H1 (cell line): ENCODE data around the gene PCDH8. TPM values are rescaled to one million over a fixed set of nuclear protein-coding genes. Genes with fewer than 3 reads are reported as not detected.

Experiments used
- CTCF ChIA-PET: fragments of 300-600 bp; sonication (Branson Sonifier 250); formaldehyde crosslinking; loops from one replicate; lab custom pipeline; 2021; ENCODE audit not compliant: partially characterized antibody; lab: Charles Lee
- POLR2A ChIA-PET: fragments of 300-600 bp; sonication (Branson Sonifier 250); formaldehyde crosslinking; loops from one replicate; lab custom pipeline; 2021; ENCODE audit warnings: inconsistent platforms; ENCODE audit not compliant: partially characterized antibody; lab: Charles Lee
- DNase-seq, 2 experiments: peaks; one replicate each; pipeline versions ENCODE4 v3.0.0 to v3.0.0-alpha.2; 2010 to 2022; ENCODE audit warnings: low spot score in 2 of 2, low read depth in 1 of 2, mixed read lengths in 1 of 2
- FAIRE-seq: peaks from 2 replicates; lab custom pipeline; 2011; peaks lifted over from hg19 to GRCh38; lab: Jason Lieb, UNC
- H2AFZ ChIP-seq: 2 replicates; pipeline ENCODE4 v1.8.1; 2012; ENCODE audit warnings: low read length, inconsistent platforms
- H2AK5ac ChIP-seq: 2 replicates; pipeline ENCODE4 v1.6.1; 2013; ENCODE audit warnings: low read depth, low read length
- H2BK120ac ChIP-seq: replicated peaks from 2 replicates; pipeline ENCODE3; 2013; ENCODE audit warnings: low read depth, low read length, inconsistent platforms
- H2BK12ac ChIP-seq: 2 replicates; pipeline ENCODE4 v1.6.1; 2013; ENCODE audit warnings: low read depth, low read length
- H2BK15ac ChIP-seq: 2 replicates; pipeline ENCODE4 v1.6.1; 2013; ENCODE audit warnings: low read length
- H2BK20ac ChIP-seq: 2 replicates; pipeline ENCODE4 v1.6.1; 2013; ENCODE audit warnings: low read length
- H2BK5ac ChIP-seq: 2 replicates; pipeline ENCODE4 v1.6.1; 2013; ENCODE audit warnings: low read depth, low read length
- H3K14ac ChIP-seq: 2 replicates; pipeline ENCODE4 v1.6.1; 2013; ENCODE audit warnings: inconsistent platforms; ENCODE audit not compliant: insufficient read length
- H3K18ac ChIP-seq: 2 replicates; pipeline ENCODE4 v1.6.1; 2013; ENCODE audit warnings: low read length; ENCODE audit errors: extremely low read depth
- H3K23ac ChIP-seq: 2 replicates; pipeline ENCODE4 v1.6.1; 2013; ENCODE audit warnings: inconsistent platforms; ENCODE audit not compliant: insufficient read length
- H3K23me2 ChIP-seq: 2 replicates; pipeline ENCODE4 v1.6.1; 2013; ENCODE audit warnings: low read depth, low read length
- H3K27ac ChIP-seq: 2 replicates; pipeline ENCODE4 v1.6.1; 2011; ENCODE audit warnings: low read depth, low read length, inconsistent platforms
- H3K27me3 ChIP-seq, 4 experiments: replicated peaks in 1 of 4; 1 replicate in 1 of 4; 2 replicates in 3 of 4; pipeline versions ENCODE4 v1.6.1 to v1.8.1; 2011 to 2013; ENCODE audit warnings: low read length in 3 of 4, mild to moderate bottlenecking in 3 of 4, inconsistent platforms in 2 of 4, mixed read lengths in 2 of 4, moderate library complexity in 1 of 4; ENCODE audit not compliant: control insufficient read depth in 3 of 4, insufficient read depth in 3 of 4; ENCODE audit errors: extremely low read depth in 1 of 4
- H3K36me3 ChIP-seq, 4 experiments: 2 replicates each; pipeline versions ENCODE4 v1.6.1 to v1.8.1; 2011 to 2013; ENCODE audit warnings: mild to moderate bottlenecking in 4 of 4, low read length in 3 of 4, moderate library complexity in 2 of 4, control low read depth in 1 of 4, inconsistent platforms in 1 of 4; ENCODE audit not compliant: insufficient read depth in 4 of 4, control insufficient read depth in 2 of 4
- H3K4ac ChIP-seq: replicated peaks from 2 replicates; pipeline ENCODE3; 2013; ENCODE audit warnings: low read length, low read depth, mixed read lengths, inconsistent platforms; ENCODE audit not compliant: insufficient read length
- H3K4me1 ChIP-seq, 4 experiments: replicated peaks in 1 of 4; 1 replicate in 1 of 4; 2 replicates in 3 of 4; pipeline versions ENCODE4 v1.6.1 to v1.8.1; 2011 to 2013; ENCODE audit warnings: low read length in 3 of 4, inconsistent platforms in 2 of 4, mixed read lengths in 1 of 4; ENCODE audit not compliant: insufficient read depth in 4 of 4, control insufficient read depth in 3 of 4
- H3K4me2 ChIP-seq, 2 experiments: 2 replicates each; pipeline versions ENCODE4 v1.6.1 to v1.8.1; 2011 to 2013; ENCODE audit warnings: low read depth in 2 of 2, low read length in 2 of 2, control low read depth in 1 of 2, inconsistent platforms in 1 of 2, mild to moderate bottlenecking in 1 of 2; ENCODE audit not compliant: insufficient read depth in 1 of 2
- H3K4me3 ChIP-seq, 4 experiments: fragments of 200-600, 300-600 bp in 1 of 4; sonication (generic), shearing (Covaris generic), sonication (Bioruptor Twin) in 1 of 4; 2 replicates each; pipeline versions ENCODE4 v1.5.1 to v1.8.1; 2011 to 2016; ENCODE audit warnings: low read length in 4 of 4, low read depth in 3 of 4, control low read depth in 2 of 4, inconsistent platforms in 2 of 4, mild to moderate bottlenecking in 2 of 4, mixed read lengths in 1 of 4, moderate library complexity in 1 of 4; ENCODE audit not compliant: insufficient read depth in 2 of 4; ENCODE audit errors: extremely low read depth in 1 of 4
- H3K56ac ChIP-seq: replicated peaks from 2 replicates; pipeline ENCODE3; 2013; ENCODE audit warnings: low read depth, mild to moderate bottlenecking, mixed read lengths, low read length, inconsistent platforms; ENCODE audit not compliant: insufficient read length
- H3K79me1 ChIP-seq: 2 replicates; pipeline ENCODE4 v1.6.1; 2013; ENCODE audit warnings: low read depth, low read length, control low read depth
- H3K79me2 ChIP-seq, 2 experiments: 2 replicates each; pipeline versions ENCODE4 v1.6.1 to v1.8.1; 2012 to 2013; ENCODE audit warnings: low read length in 2 of 2, mild to moderate bottlenecking in 2 of 2, inconsistent platforms in 1 of 2; ENCODE audit not compliant: insufficient read depth in 2 of 2, control insufficient read depth in 1 of 2
- H3K9ac ChIP-seq, 4 experiments: replicated peaks in 1 of 4; 1 replicate in 1 of 4; 2 replicates in 3 of 4; pipeline versions ENCODE4 v1.6.1 to v1.8.1; 2011 to 2013; ENCODE audit warnings: low read depth in 3 of 4, low read length in 3 of 4, control low read depth in 2 of 4, mild to moderate bottlenecking in 2 of 4, moderate library complexity in 2 of 4, inconsistent platforms in 1 of 4; ENCODE audit errors: extremely low read depth in 1 of 4
- H3K9me3 ChIP-seq, 2 experiments: 2 replicates each; pipeline versions ENCODE4 v1.6.1 to v1.8.1; 2012 to 2013; ENCODE audit warnings: mild to moderate bottlenecking in 2 of 2, moderate library complexity in 2 of 2, control low read depth in 1 of 2, inconsistent platforms in 1 of 2, low read depth in 1 of 2, low read length in 1 of 2, mixed read lengths in 1 of 2; ENCODE audit not compliant: insufficient read depth in 2 of 2
- H4K20me1 ChIP-seq, 2 experiments: replicated peaks in 1 of 2; 2 replicates each; pipeline versions ENCODE3 to v1.8.1; 2011 to 2013; ENCODE audit warnings: inconsistent platforms in 2 of 2, low read length in 2 of 2, mild to moderate bottlenecking in 1 of 2; ENCODE audit not compliant: insufficient read depth in 2 of 2, control insufficient read depth in 1 of 2
- H4K5ac ChIP-seq: 2 replicates; pipeline ENCODE4 v1.6.1; 2013; ENCODE audit warnings: low read length, low read depth, mixed read lengths, inconsistent platforms; ENCODE audit not compliant: insufficient read length
- H4K8ac ChIP-seq: 2 replicates; pipeline ENCODE4 v1.8.0; 2013; ENCODE audit warnings: mild to moderate bottlenecking, moderate library complexity, low read length, inconsistent platforms; ENCODE audit not compliant: insufficient read depth; ENCODE audit errors: extremely low read depth
- H4K91ac ChIP-seq: replicated peaks from 2 replicates; pipeline ENCODE3; 2013; ENCODE audit warnings: low read length, mixed read lengths, inconsistent platforms; ENCODE audit not compliant: insufficient read length
- ATF3 ChIP-seq: IDR thresholded peaks from 2 replicates; pipeline ENCODE4 v1.6.1; 2011; ENCODE audit warnings: low read depth, mild to moderate bottlenecking, low read length; ENCODE audit not compliant: insufficient read depth
- CTBP2 ChIP-seq: IDR thresholded peaks from 2 replicates; pipeline ENCODE4 v1.7.0; 2011; ENCODE audit warnings: borderline replicate concordance, mild to moderate bottlenecking, moderate library complexity, mixed read lengths, low read length; ENCODE audit not compliant: insufficient read depth, insufficient read length
- FOSL1 ChIP-seq: IDR thresholded peaks from 2 replicates; pipeline ENCODE4 v1.6.1; 2011; ENCODE audit warnings: mild to moderate bottlenecking, low read depth, low read length, moderate library complexity; ENCODE audit not compliant: insufficient read depth
- GABPA ChIP-seq: IDR thresholded peaks from 2 replicates; pipeline ENCODE4 v1.6.1; 2011; ENCODE audit warnings: mild to moderate bottlenecking, low read length, moderate library complexity, borderline replicate concordance; ENCODE audit not compliant: insufficient read depth
- JUN ChIP-seq: IDR thresholded peaks from 2 replicates; pipeline ENCODE4 v1.6.1; 2011; ENCODE audit warnings: low read depth, mild to moderate bottlenecking, improper control_type of control experiment, low read length
- MAX ChIP-seq: IDR thresholded peaks from 2 replicates; pipeline ENCODE4 v1.6.1; 2012; ENCODE audit warnings: inconsistent platforms
- NRF1 ChIP-seq: IDR thresholded peaks from 2 replicates; pipeline ENCODE4 v1.6.1; 2011; ENCODE audit warnings: mild to moderate bottlenecking, low read depth, low read length, improper control_type of control experiment
- RAD21 ChIP-seq, 2 experiments: IDR thresholded peaks in 1 of 2; conservative IDR thresholded peaks in 1 of 2; 2 replicates each; pipeline ENCODE4 v1.6.1; 2011; ENCODE audit warnings: low read depth in 2 of 2, low read length in 2 of 2, improper control_type of control experiment in 1 of 2, inconsistent platforms in 1 of 2, mild to moderate bottlenecking in 1 of 2, moderate library complexity in 1 of 2
- SP1 ChIP-seq: IDR thresholded peaks from 2 replicates; pipeline ENCODE4 v1.6.1; 2011; ENCODE audit warnings: low read depth, low read length
- SP2 ChIP-seq: IDR thresholded peaks from 2 replicates; pipeline ENCODE4 v1.6.1; 2012; ENCODE audit warnings: mild to moderate bottlenecking, low read length, inconsistent platforms
- SRF ChIP-seq: IDR thresholded peaks from 2 replicates; pipeline ENCODE4 v1.6.1; 2011; ENCODE audit warnings: mild to moderate bottlenecking, low read depth, low read length, moderate library complexity
- YY1 ChIP-seq: IDR thresholded peaks from 2 replicates; pipeline ENCODE4 v1.6.1; 2011; ENCODE audit warnings: low read depth, mild to moderate bottlenecking, low read length
- ZNF274 ChIP-seq: IDR thresholded peaks from 2 replicates; pipeline ENCODE4 v1.7.0; 2012; ENCODE audit warnings: low read length, borderline replicate concordance; ENCODE audit errors: extremely low read depth
- WGBS, 2 experiments: shearing (Covaris generic) in 1 of 2; methylation state at CpG; one replicate each; pipeline versions ENCODE4 v1.1.6 to v1.1.7; 2013 to 2015; ENCODE audit warnings: low lambda C conversion rate in 2 of 2, mixed read lengths in 2 of 2, inconsistent platforms in 1 of 2, low coverage in 1 of 2, missing lambda C conversion rate in 1 of 2; ENCODE audit not compliant: insufficient replicate concordance in 2 of 2, insufficient coverage in 1 of 2, insufficient read length in 1 of 2; ENCODE audit errors: extremely low coverage in 1 of 2, missing lambda C conversion rate in 1 of 2; 5-methylcytosine and 5-hydroxymethylcytosine counted together
- polyA plus RNA-seq, 7 experiments: library from polyadenylated mRNA; depleted of rRNA in 3 of 7; stranded (reverse) in 5 of 7; unstranded in 2 of 7; fragments of >200 nt in 5 of 7; fragments of 200-250 nt in 2 of 7; gene quantifications; 1 replicate in 5 of 7; 2 replicates in 1 of 7; 4 replicates in 1 of 7; pipeline versions ENCODE4 v1.2.1 to v1.2.3, GENCODE V29; 2011 to 2013; ENCODE audit warnings: missing spikeins in 2 of 7, mixed read lengths in 2 of 7
- total RNA-seq: library from RNA; stranded (reverse); fragmentation: NEBNext Ultra II Directional; extraction: Animal tissue kit (Norgen Biotek cat#: 25700); gene quantifications from 2 replicates; pipeline ENCODE4 v1.2.1, GENCODE V29; 2021

The PCDH8 gene
- total and polyA plus RNA-seq, 2 of the 8 experiments (the other 6 are each of a cell fraction or from before 2014, with no cell fraction given) = 0.82 to 1.6 TPM

- H3K56ac ChIP-seq = no peak overlapping the region
- no peak overlapping the region for H3K18ac ChIP-seq
- no peaks in the 10 kb centered on the region for H4K20me1 ChIP-seq
- H2BK20ac ChIP-seq = no peak overlapping the region
- no peak overlapping the region for H2BK5ac ChIP-seq
- no peaks in the 10 kb centered on the region for H3K27me3 ChIP-seq
- no peak overlapping the region for H2BK120ac ChIP-seq
- ChIA-PET CTCF (interaction anchor here (0.6 to 15.1 kb wide), 19 partner anchors 9 to 336 kb away, joined by 3 to 177 read pairs (median 5); partner anchors contain the start of gene PCDH8), POLR2A (interaction anchor here (1.3 kb wide), 2 partner anchors 14 to 17 kb away, joined by 3 to 4 read pairs; no protein-coding TSS in a partner anchor)
- no peak overlapping the region for H2AFZ ChIP-seq
- no peak overlapping the region for H4K8ac ChIP-seq
- DNase-seq (no peak), FAIRE-seq (peak; percentile 7)
- no peak overlapping the region for H2BK12ac ChIP-seq
- H3K9ac ChIP-seq = no peak overlapping the region
- no peak overlapping the region for H2AK5ac ChIP-seq
- 69% methylated on average over 1 of the region's 1 CpG; no CpG with 5 or more reads in 1 of the 2 experiments for WGBS, 2 experiments
- H4K5ac ChIP-seq = no peak overlapping the region
- H2BK15ac ChIP-seq = no peak overlapping the region
- no peaks in the 10 kb centered on the region for H3K79me1 ChIP-seq
- peaks cover 0 to 7% (median 3%) of the 10 kb centered on the region in 4 experiments; a peak in 2 of 7 replicates for H3K4me1 ChIP-seq
- H3K79me2 ChIP-seq = no peaks in the 10 kb centered on the region
- no peaks in the 10 kb centered on the region for H3K36me3 ChIP-seq
- no peak overlapping the region for H3K27ac ChIP-seq
- no peaks in the 10 kb centered on the region for H3K9me3 ChIP-seq
- H3K4me2 ChIP-seq = no peak overlapping the region
- no peak overlapping the region for H3K23ac ChIP-seq
- no peak overlapping the region for H3K14ac ChIP-seq
- no peaks in the 10 kb centered on the region for H3K23me2 ChIP-seq
- no peak overlapping the region for H4K91ac ChIP-seq
- H3K4me3 ChIP-seq = no peak overlapping the region
- H3K4ac ChIP-seq = no peak overlapping the region
- no peak for TF ChIP-seq ATF3
- no peak for TF ChIP-seq MAX
- TF ChIP-seq SP2 = no peak
- TF ChIP-seq YY1 = no peak
- no peak for TF ChIP-seq RAD21 (IDR thresholded peaks at IDR 0.05 in 1 of 2, conservative IDR thresholded peaks at IDR 0.05 in 1 of 2; ENCODE audit: low read depth in 2 of 2, low read length in 2 of 2)
- no peak for TF ChIP-seq NRF1
- TF ChIP-seq GABPA = no peak
- TF ChIP-seq ZNF274 = no peak
- no peak for TF ChIP-seq SP1
- TF ChIP-seq FOSL1 = no peak
- TF ChIP-seq SRF = no peak
- no peak for TF ChIP-seq CTBP2
- TF ChIP-seq JUN = no peak
These were observed 16.5 kb upstream of the PCDH8 start for GRCh38 chr13:52864941-52865340.
